HTR-8/SVneo (cell line): Measurements from ENCODE around the gene CALHM5.
A peak's percentile ranks its signal among the peaks of the same experiment; 100 is the strongest.

Experiments
- DNase-seq: peaks from one replicate; pipeline ENCODE4 v3.0.0; 2011; ENCODE audit warnings: low spot score, mixed read lengths; ENCODE audit not compliant: insufficient read length
- FAIRE-seq: peaks from 2 replicates; lab custom pipeline; 2011; peaks lifted over from hg19 to GRCh38; lab: Jason Lieb, UNC

Gene CALHM5

GRCh38 chr6:116542426-116542825, 31.0 kb downstream of the CALHM5 start:
- DNase-seq (no peak), FAIRE-seq (no peak)

- no peak for FAIRE-seq
- DNase-seq, result no peak
Measured at GRCh38 chr6:116543149-116543548, 31.7 kb downstream of the CALHM5 start.

GRCh38 chr6:116545651-116546050, 34.2 kb downstream of the CALHM5 start, which contains the start of gene TRAPPC3L:
Gene TRAPPC3L (minus strand): TSS chr6:116545684. CDS start chr6:116545514, 170 bp downstream.
- no peak for DNase-seq
- FAIRE-seq, result no peak

- FAIRE-seq (no peak), DNase-seq (no peak)
Measured at GRCh38 chr6:116547358-116547757, 35.9 kb downstream of the CALHM5 start.

- FAIRE-seq, result no peak
- no peak for DNase-seq
Measured at GRCh38 chr6:116550796-116551195, 39.4 kb downstream of the CALHM5 start.

- no peak for DNase-seq
- FAIRE-seq, result no peak
Measured at GRCh38 chr6:116553451-116553850, 42.0 kb downstream of the CALHM5 start, which contains the start of gene CALHM4. Gene CALHM4 (plus strand): TSS chr6:116553751. CDS start chr6:116553794, 43 bp downstream.

- DNase-seq, result no peak
Measured at GRCh38 chr6:116556065-116556464, 44.6 kb downstream of the CALHM5 start.

GRCh38 chr6:116556814-116557415, 45.5 kb downstream of the CALHM5 start:
- FAIRE-seq (no peak), DNase-seq (no peak)

More at GRCh38 chr6:116556065-116556464, 44.6 kb downstream of the CALHM5 start:
- FAIRE-seq, result no peak

- DNase-seq, result peak; percentile 82
- peak; percentile 90 for FAIRE-seq
Measured at GRCh38 chr6:116557893-116558292, 46.5 kb downstream of the CALHM5 start.

GRCh38 chr6:116560130-116560529, 48.7 kb downstream of the CALHM5 start:
- FAIRE-seq, result no peak
- DNase-seq, result no peak

GRCh38 chr6:116561377-116562018, 50.1 kb downstream of the CALHM5 start:
- FAIRE-seq, result no peak
- DNase-seq, result peak; percentile 47

GRCh38 chr6:116562019-116562403, 50.6 kb downstream of the CALHM5 start:
- DNase-seq (no peak), FAIRE-seq (no peak)

GRCh38 chr6:116562614-116563013, 51.2 kb downstream of the CALHM5 start:
- DNase-seq (no peak), FAIRE-seq (no peak)

GRCh38 chr6:116563830-116564229, 52.4 kb downstream of the CALHM5 start:
- no peak for FAIRE-seq
- no peak for DNase-seq

- FAIRE-seq, result no peak
- DNase-seq, result no peak
Measured at GRCh38 chr6:116564311-116564710, 52.9 kb downstream of the CALHM5 start.

GRCh38 chr6:116564921-116565872, 53.8 kb downstream of the CALHM5 start:
- FAIRE-seq (no peak), DNase-seq (no peak)

GRCh38 chr6:116568111-116568510, 56.7 kb downstream of the CALHM5 start:
- FAIRE-seq, result no peak
- no peak for DNase-seq

GRCh38 chr6:116568821-116569755, 57.6 kb downstream of the CALHM5 start:
- FAIRE-seq (no peak), DNase-seq (no peak)

- peak; percentile 94 for FAIRE-seq
- DNase-seq, result peak; percentile 95
Measured at GRCh38 chr6:116570856-116571682, 59.6 kb downstream of the CALHM5 start, which contains the start of gene RWDD1. Gene RWDD1 (plus strand): TSS chr6:116571504. CDS start chr6:116571583, 79 bp downstream.
